HCT116 (cell line): Measurements from ENCODE around the gene ENOX1. TPM values are rescaled to one million over a fixed set of nuclear protein-coding genes. Genes with fewer than 3 reads are reported as not detected.

ENCODE experiments used
- ATAC-seq: fragments of 200-7000 bp; cut with Tn5 transposase; 2 replicates; pipeline ENCODE4 v1.9.1; 2020; ENCODE audit warnings: mild to moderate bottlenecking, moderate library complexity
- BruUV-seq: library from RNA; stranded (reverse); fragments of 400-500 nt; replicated peaks from 2 replicates; lab custom pipeline; 2021; lab: Mats Ljungman, UMichigan
- CTCF ChIA-PET: fragments of 300-600 bp; sonication (Branson Sonifier 250); formaldehyde crosslinking; loops from one replicate; lab custom pipeline; 2021; ENCODE audit warnings: antibody characterized with exemption; lab: Charles Lee
- POLR2A ChIA-PET: fragments of 300-600, 350-600 bp; sonication (Branson Sonifier 250); formaldehyde crosslinking; loops from one replicate; lab custom pipeline; 2021; ENCODE audit warnings: antibody characterized with exemption; lab: Charles Lee
- RAD21 ChIA-PET, 2 experiments: fragments of 300-600 bp; sonication (Branson Sonifier 250); formaldehyde crosslinking; loops; one replicate each; lab custom pipeline; 2023; ENCODE audit warnings: low total read pairs in 2 of 2; ENCODE audit not compliant: uncharacterized antibody in 2 of 2, unreplicated experiment in 2 of 2, low non-redundant PET in 1 of 2; lab: Charles Lee
- DNase-seq: peaks from one replicate; pipeline ENCODE4 v3.0.0-alpha.2; 2010; ENCODE audit warnings: low read depth, low spot score
- H2AFZ ChIP-seq: fragments of 200-600 bp; shearing (Covaris generic), sonication (generic); 2 replicates; pipeline ENCODE4 v1.6.1; 2017; ENCODE audit warnings: low read depth, mixed run types, mixed read lengths, antibody characterized with exemption, low read length; ENCODE audit not compliant: poor library complexity, severe bottlenecking
- H3K27ac ChIP-seq: 2 replicates; pipeline ENCODE4 v1.5.1; 2012; ENCODE audit warnings: low read depth, low read length
- H3K27me3 ChIP-seq: fragments of 200-600 bp; sonication (generic); 2 replicates; pipeline ENCODE4 v1.6.1; 2016; ENCODE audit warnings: mixed run types, low read length, mixed read lengths; ENCODE audit not compliant: insufficient read depth
- H3K36me3 ChIP-seq, 2 experiments: fragments of 200-500 bp in 1 of 2; fragments of 200-600 bp in 1 of 2; sonication (Bioruptor generic) in 1 of 2; sonication (generic) in 1 of 2; 2 replicates each; pipeline versions ENCODE4 v1.5.1 to v1.6.1; 2014 to 2016; ENCODE audit warnings: low read length in 2 of 2, inconsistent platforms in 1 of 2, mixed read lengths in 1 of 2, mixed run types in 1 of 2; ENCODE audit not compliant: insufficient read depth in 2 of 2, control insufficient read depth in 1 of 2
- H3K4me1 ChIP-seq, 2 experiments: fragments of 200-600 bp in 1 of 2; sonication (generic) in 1 of 2; 2 replicates each; pipeline versions ENCODE4 v1.5.1 to v1.6.1; 2012 to 2017; ENCODE audit warnings: low read length in 2 of 2, inconsistent platforms in 1 of 2, mild to moderate bottlenecking in 1 of 2, mixed read lengths in 1 of 2, mixed run types in 1 of 2, moderate library complexity in 1 of 2; ENCODE audit not compliant: insufficient read depth in 2 of 2, control insufficient read depth in 1 of 2
- H3K4me2 ChIP-seq: fragments of 200-600 bp; sonication (generic); 2 replicates; pipeline ENCODE4 v1.6.1; 2017; ENCODE audit warnings: mixed run types, low read length, mixed read lengths
- H3K4me3 ChIP-seq, 2 experiments: fragments of 200-600 bp in 1 of 2; sonication (generic) in 1 of 2; replicated peaks in 1 of 2; 2 replicates each; pipeline ENCODE4 v1.5.1; 2011 to 2016; ENCODE audit warnings: low read length in 2 of 2, control low read depth in 1 of 2, low read depth in 1 of 2, mild to moderate bottlenecking in 1 of 2, mixed read lengths in 1 of 2, mixed run types in 1 of 2
- H3K79me2 ChIP-seq: fragments of 200-600 bp; sonication (generic); 2 replicates; pipeline ENCODE4 v1.6.1; 2017; ENCODE audit warnings: mild to moderate bottlenecking, mixed run types, low read length, moderate library complexity, mixed read lengths; ENCODE audit not compliant: insufficient read depth
- H3K9ac ChIP-seq: fragments of 200-600 bp; sonication (generic); 2 replicates; pipeline ENCODE4 v1.6.1; 2016; ENCODE audit warnings: low read length, mixed read lengths
- H3K9me2 ChIP-seq: fragments of 200-600 bp; sonication (generic), shearing (Covaris generic); 2 replicates; pipeline ENCODE4 v1.6.1; 2017; ENCODE audit warnings: mixed run types, mild to moderate bottlenecking, moderate library complexity; ENCODE audit not compliant: insufficient read depth
- H3K9me3 ChIP-seq, 2 experiments: fragments of 200-500 bp in 1 of 2; fragments of 200-600 bp in 1 of 2; sonication (Bioruptor generic) in 1 of 2; sonication (generic) in 1 of 2; 2 replicates each; pipeline ENCODE4 v1.6.1; 2014 to 2017; ENCODE audit warnings: low read length in 2 of 2, mixed read lengths in 2 of 2, inconsistent platforms in 1 of 2, low read depth in 1 of 2, mild to moderate bottlenecking in 1 of 2, mixed run types in 1 of 2, moderate library complexity in 1 of 2; ENCODE audit not compliant: control insufficient read depth in 1 of 2, insufficient read depth in 1 of 2
- H4K20me1 ChIP-seq: fragments of 200-600 bp; sonication (generic), shearing (Covaris generic); 2 replicates; pipeline ENCODE4 v1.6.1; 2017; ENCODE audit warnings: mixed run types, mild to moderate bottlenecking, moderate library complexity; ENCODE audit not compliant: insufficient read depth
- ATF3 ChIP-seq: IDR thresholded peaks from 2 replicates; pipeline ENCODE4 v1.6.1; 2012
- CEBPB ChIP-seq: IDR thresholded peaks from 2 replicates; pipeline ENCODE4 v1.6.1; 2012; ENCODE audit warnings: low read depth
- CTCF ChIP-seq, 3 experiments: fragments of 200-600 bp in 1 of 3; sonication (generic) in 1 of 3; IDR thresholded peaks in 2 of 3; conservative IDR thresholded peaks in 1 of 3; 2 replicates each; pipeline ENCODE4 v1.5.1; 2012 to 2017; ENCODE audit warnings: low read depth in 2 of 3, low read length in 2 of 3, antibody characterized with exemption in 1 of 3, borderline replicate concordance in 1 of 3, control low read depth in 1 of 3, mild to moderate bottlenecking in 1 of 3, mixed read lengths in 1 of 3, mixed run types in 1 of 3, moderate library complexity in 1 of 3; ENCODE audit not compliant: insufficient read depth in 1 of 3
- EGR1 ChIP-seq: IDR thresholded peaks from 2 replicates; pipeline ENCODE4 v1.6.1; 2012; ENCODE audit warnings: low read depth
- ELF1 ChIP-seq: IDR thresholded peaks from 2 replicates; pipeline ENCODE4 v1.6.1; 2012; ENCODE audit warnings: low read depth, borderline replicate concordance
- EZH2 ChIP-seq: fragments of 200-600 bp; sonication (generic); IDR thresholded peaks from 2 replicates; pipeline ENCODE4 v1.6.1; 2017; ENCODE audit warnings: antibody characterized with exemption, mixed run types
- EZH2phosphoT487 ChIP-seq: fragments of 200-600 bp; IDR thresholded peaks from 2 replicates; pipeline ENCODE4 v1.6.1; 2018; ENCODE audit warnings: antibody characterized with exemption, borderline replicate concordance
- FOSL1 ChIP-seq: IDR thresholded peaks from 2 replicates; pipeline ENCODE4 v1.6.1; 2012; ENCODE audit warnings: low read depth
- JUND ChIP-seq: IDR thresholded peaks from 2 replicates; pipeline ENCODE4 v1.6.1; 2012
- MAX ChIP-seq: IDR thresholded peaks from 2 replicates; pipeline ENCODE4 v1.6.1; 2012
- POLR2AphosphoS5 ChIP-seq: IDR thresholded peaks from 2 replicates; pipeline ENCODE4 v1.6.1; 2011; ENCODE audit warnings: mild to moderate bottlenecking, low read depth, low read length, moderate library complexity
- RAD21 ChIP-seq: IDR thresholded peaks from 2 replicates; pipeline ENCODE4 v1.6.1; 2012; ENCODE audit warnings: low read depth, mild to moderate bottlenecking
- SP1 ChIP-seq: IDR thresholded peaks from 2 replicates; pipeline ENCODE4 v1.6.1; 2012; ENCODE audit warnings: low read depth
- SRF ChIP-seq: IDR thresholded peaks from 2 replicates; pipeline ENCODE4 v1.6.1; 2012; ENCODE audit warnings: low read depth
- ZBTB33 ChIP-seq: IDR thresholded peaks from 2 replicates; pipeline ENCODE4 v1.6.1; 2011; ENCODE audit warnings: mild to moderate bottlenecking, low read length, moderate library complexity; ENCODE audit not compliant: insufficient replicate concordance; ENCODE audit errors: extremely low read depth
- intact Hi-C: fragments of 100-400 bp; cut with micrococcal nuclease; formaldehyde crosslinking; loops from 2 replicates; pipeline ENCODE4 v1.10.0; 2022
- total RNA-seq: library from RNA; stranded (reverse); gene quantifications from one replicate; pipeline ENCODE4 v1.2.1, GENCODE V29; 2021; ENCODE audit not compliant: unreplicated experiment

The ENOX1 gene
- total RNA-seq, 1 experiment from 2014 or later, result 4.5 TPM

GRCh38 chr13:43697323-43697722 is 89.4 kb downstream of the ENOX1 start:
- BruUV-seq, result no TSS peak
- no peak overlapping the region for H3K9ac ChIP-seq

More at GRCh38 chr13:43697323-43697722, 89.4 kb downstream of the ENOX1 start:
- H3K27ac ChIP-seq, result no peak overlapping the region
- H3K79me2 ChIP-seq, result no peaks in the 10 kb centered on the region
- H3K36me3 ChIP-seq, result no peaks in the 10 kb centered on the region
- H3K4me2 ChIP-seq, result no peak overlapping the region
- no peaks in the 10 kb centered on the region for H3K9me3 ChIP-seq
- no peak for DNase-seq
- H3K4me3 ChIP-seq, result no peak overlapping the region
- no peak for TF ChIP-seq FOSL1
- TF ChIP-seq MAX, result no peak
- no peak for TF ChIP-seq RAD21
- TF ChIP-seq EZH2, result no peak
- no peak for TF ChIP-seq ELF1
- TF ChIP-seq POLR2AphosphoS5, result no peak
- TF ChIP-seq ATF3, result no peak
- TF ChIP-seq CEBPB, result no peak
- no peak for TF ChIP-seq JUND
- TF ChIP-seq SP1, result no peak
- TF ChIP-seq CTCF (IDR thresholded peaks at IDR 0.05 in 2 of 3, conservative IDR thresholded peaks at IDR 0.05 in 1 of 3; ENCODE audit: borderline replicate concordance in 1 of 3, insufficient read depth in 1 of 3, low read depth in 2 of 3, low read length in 2 of 3), result no peak
- TF ChIP-seq SRF, result no peak
- TF ChIP-seq ZBTB33, result no peak
- no peak for TF ChIP-seq EGR1
- no peak for TF ChIP-seq EZH2phosphoT487
- no peaks in the 10 kb centered on the region for H3K4me1 ChIP-seq
- no peaks in the 10 kb centered on the region for H3K9me2 ChIP-seq
- ChIA-PET POLR2A (no interaction called here), RAD21 (no interaction called here), CTCF (no interaction called here)
- H3K27me3 ChIP-seq, result no peaks in the 10 kb centered on the region; the same call in 1 of the 2 replicates
- H4K20me1 ChIP-seq, result no peaks in the 10 kb centered on the region
- intact Hi-C loops, result no loop called here
- no peak for ATAC-seq
- no peak overlapping the region for H2AFZ ChIP-seq
